ENCODE results near the gene B3GALT5.
"Not testable (repeated sequence)": the region's sequence is repeated elsewhere in the genome, so short reads cannot be mapped to it uniquely, and the experiment has no call there.

B3GALT5 gene

GRCh38 chr21:39685991-39686390 lies 73.3 kb downstream of the B3GALT5 start:
- Histone ChIP-seq H3K4me3 (ENCODE audit: low read depth in 1 of 2, low read length in 1 of 2) (no peak overlapping the region), H3K4me1 (ENCODE audit: control insufficient read depth in 1 of 2, insufficient read depth in 1 of 2, low read depth in 1 of 2, low read length in 1 of 2) (no peaks in the 10 kb centered on the region), H3K27me3 (peaks cover 3% of the 10 kb centered on the region), H3K36me3 (no peaks in the 10 kb centered on the region), H3K9me3 (no peaks in the 10 kb centered on the region), H3K27ac (no peak overlapping the region)
- TF ChIP-seq CTCF (IDR thresholded peaks at IDR 0.05) = no peak

- Histone ChIP-seq H3K27ac (no peak overlapping the region), H3K9me3 (no peaks in the 10 kb centered on the region), H3K27me3 (peaks cover 3% of the 10 kb centered on the region), H3K4me1 (ENCODE audit: control insufficient read depth in 1 of 2, insufficient read depth in 1 of 2, low read depth in 1 of 2, low read length in 1 of 2) (no peaks in the 10 kb centered on the region), H3K4me3 (ENCODE audit: low read depth in 1 of 2, low read length in 1 of 2) (no peak overlapping the region), H3K36me3 (no peaks in the 10 kb centered on the region)
- no peak for TF ChIP-seq CTCF (IDR thresholded peaks at IDR 0.05)
Measured at GRCh38 chr21:39686646-39687468, 74.1 kb downstream of the B3GALT5 start.

- H3K27me3 ChIP-seq = peaks cover 3% of the 10 kb centered on the region
- no peaks in the 10 kb centered on the region for H3K36me3 ChIP-seq
- H3K9me3 ChIP-seq = no peaks in the 10 kb centered on the region
- no peak for TF ChIP-seq CTCF (IDR thresholded peaks at IDR 0.05)
- no peak overlapping the region for H3K27ac ChIP-seq
- H3K4me3 ChIP-seq (ENCODE audit: low read depth in 1 of 2, low read length in 1 of 2) = no peak overlapping the region
- H3K4me1 ChIP-seq (ENCODE audit: control insufficient read depth in 1 of 2, insufficient read depth in 1 of 2, low read depth in 1 of 2, low read length in 1 of 2) = no peaks in the 10 kb centered on the region
Measured at GRCh38 chr21:39688010-39688409, 75.3 kb downstream of the B3GALT5 start.

- not testable (repeated sequence) for H3K4me1 ChIP-seq (ENCODE audit: control insufficient read depth in 1 of 2, insufficient read depth in 1 of 2, low read depth in 1 of 2, low read length in 1 of 2); H3K9me3 ChIP-seq; H3K36me3 ChIP-seq; H3K27ac ChIP-seq; H3K27me3 ChIP-seq; H3K4me3 ChIP-seq (ENCODE audit: low read depth in 1 of 2, low read length in 1 of 2)
Measured at GRCh38 chr21:39689860-39690259, 77.1 kb downstream of the B3GALT5 start.

GRCh38 chr21:39690454-39690853 lies 77.7 kb downstream of the B3GALT5 start:
- no peaks in the 10 kb centered on the region for H3K4me1 ChIP-seq (ENCODE audit: control insufficient read depth in 1 of 2, insufficient read depth in 1 of 2, low read depth in 1 of 2, low read length in 1 of 2)
- no peak overlapping the region for H3K4me3 ChIP-seq (ENCODE audit: low read depth in 1 of 2, low read length in 1 of 2)
- no peaks in the 10 kb centered on the region for H3K9me3 ChIP-seq
- H3K27me3 ChIP-seq = peaks cover 8% of the 10 kb centered on the region
- TF ChIP-seq CTCF (IDR thresholded peaks at IDR 0.05) = no peak
- no peak overlapping the region for H3K27ac ChIP-seq
- H3K36me3 ChIP-seq = no peaks in the 10 kb centered on the region

- Histone ChIP-seq H3K4me3 (ENCODE audit: low read depth in 1 of 2, low read length in 1 of 2) (no peak overlapping the region), H3K27ac (no peak overlapping the region)
- no peak for TF ChIP-seq CTCF (IDR thresholded peaks at IDR 0.05)
Measured at GRCh38 chr21:39694750-39695149, 82.0 kb downstream of the B3GALT5 start.

More at GRCh38 chr21:39694750-39695149, 82.0 kb downstream of the B3GALT5 start:
- no peaks in the 10 kb centered on the region for H3K9me3 ChIP-seq
- H3K27me3 ChIP-seq = peaks cover 7% of the 10 kb centered on the region
- H3K4me1 ChIP-seq (ENCODE audit: control insufficient read depth in 1 of 2, insufficient read depth in 1 of 2, low read depth in 1 of 2, low read length in 1 of 2) = no peaks in the 10 kb centered on the region
- H3K36me3 ChIP-seq = no peaks in the 10 kb centered on the region

Measured in neutrophil (primary cell).